Heart left ventricle (tissue), 13 donors: ENCODE results near the gene MYBPHL.

Experiments
- POLR2A ChIP-seq, 2 donors: fragments of 450-650 bp; IDR thresholded peaks; one replicate each; pipeline ENCODE4 v1.6.1; 2017; ENCODE audit warnings: antibody characterized with exemption in 2 of 2, mild to moderate bottlenecking in 2 of 2, moderate library complexity in 2 of 2
- TF ChIP-seq, protein P1 (sequence below), 12 donors: fragments of 200-600 bp; sonication (generic) in 4 of 12; IDR thresholded peaks; one replicate each; pipeline versions ENCODE4 v1.5.0 to v1.8.0; 2018 to 2022; ENCODE audit warnings: antibody characterized with exemption in 12 of 12, mild to moderate bottlenecking in 5 of 12
- donor health status: ischemic (EF 13 %, LVEDD 7.1; RV severe dilation, severe dysfunction).
- donor health status: DM: no; HTN: yes; CAD: no.
- donor health status: DM: no; HTN: no; CAD: no.
- donor health status: ischemic (EF 25% LVEDD 6.9; RV normal size, moderate dysfunction).
- donor health status: ischemic (EF 25% LVEDD 5.7; RV mildly dilated, moderate dysfunction).
- donor health status: ischemic (EF 35%, LVEDD 5.7; RV mildly dilated, moderate dysfunction).
- donor health status: nonischemic (EF 11% LVEDD 7.7; RV severe dilation, severe dysfunction).
- donor health status: DM: yes; HTN: yes; CAD: no.
- donor health status: PGD.
- donor health status: ischemic (EF 29% LVEDD 5.4; RV normal size, mild dysfunction).
- donor health status: nonischemic (EF 23%, LVEDD 6.1; RV moderate dilation, normal function).

DNA sequence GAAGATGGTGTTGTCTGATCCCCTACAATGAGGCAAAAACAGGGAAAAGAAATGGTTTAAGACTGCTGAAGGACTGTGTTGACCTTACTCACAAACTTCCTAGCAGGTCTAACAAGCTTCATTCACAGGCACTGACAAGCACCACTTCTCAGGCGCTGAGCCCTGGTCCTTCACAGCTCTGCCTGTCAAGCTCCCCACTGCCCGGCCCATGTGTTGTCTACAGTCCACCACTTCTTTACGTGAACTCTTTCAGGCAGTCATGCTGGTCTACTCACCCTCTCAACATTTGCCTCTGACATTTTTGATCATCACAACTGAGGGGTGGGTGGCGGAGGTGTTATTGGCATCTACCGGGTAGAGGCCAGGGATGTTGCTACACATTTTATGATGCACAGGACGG is 40.7 kb upstream of the MYBPHL start:
- no peak for TF ChIP-seq POLR2A (IDR thresholded peaks at IDR 0.05)
- TF ChIP-seq, protein P1, sequence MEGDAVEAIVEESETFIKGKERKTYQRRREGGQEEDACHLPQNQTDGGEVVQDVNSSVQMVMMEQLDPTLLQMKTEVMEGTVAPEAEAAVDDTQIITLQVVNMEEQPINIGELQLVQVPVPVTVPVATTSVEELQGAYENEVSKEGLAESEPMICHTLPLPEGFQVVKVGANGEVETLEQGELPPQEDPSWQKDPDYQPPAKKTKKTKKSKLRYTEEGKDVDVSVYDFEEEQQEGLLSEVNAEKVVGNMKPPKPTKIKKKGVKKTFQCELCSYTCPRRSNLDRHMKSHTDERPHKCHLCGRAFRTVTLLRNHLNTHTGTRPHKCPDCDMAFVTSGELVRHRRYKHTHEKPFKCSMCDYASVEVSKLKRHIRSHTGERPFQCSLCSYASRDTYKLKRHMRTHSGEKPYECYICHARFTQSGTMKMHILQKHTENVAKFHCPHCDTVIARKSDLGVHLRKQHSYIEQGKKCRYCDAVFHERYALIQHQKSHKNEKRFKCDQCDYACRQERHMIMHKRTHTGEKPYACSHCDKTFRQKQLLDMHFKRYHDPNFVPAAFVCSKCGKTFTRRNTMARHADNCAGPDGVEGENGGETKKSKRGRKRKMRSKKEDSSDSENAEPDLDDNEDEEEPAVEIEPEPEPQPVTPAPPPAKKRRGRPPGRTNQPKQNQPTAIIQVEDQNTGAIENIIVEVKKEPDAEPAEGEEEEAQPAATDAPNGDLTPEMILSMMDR (IDR thresholded peaks at IDR 0.05): no peak
